ENCODE results near the gene OR2T35.

- TF ChIP-seq, protein P1, sequence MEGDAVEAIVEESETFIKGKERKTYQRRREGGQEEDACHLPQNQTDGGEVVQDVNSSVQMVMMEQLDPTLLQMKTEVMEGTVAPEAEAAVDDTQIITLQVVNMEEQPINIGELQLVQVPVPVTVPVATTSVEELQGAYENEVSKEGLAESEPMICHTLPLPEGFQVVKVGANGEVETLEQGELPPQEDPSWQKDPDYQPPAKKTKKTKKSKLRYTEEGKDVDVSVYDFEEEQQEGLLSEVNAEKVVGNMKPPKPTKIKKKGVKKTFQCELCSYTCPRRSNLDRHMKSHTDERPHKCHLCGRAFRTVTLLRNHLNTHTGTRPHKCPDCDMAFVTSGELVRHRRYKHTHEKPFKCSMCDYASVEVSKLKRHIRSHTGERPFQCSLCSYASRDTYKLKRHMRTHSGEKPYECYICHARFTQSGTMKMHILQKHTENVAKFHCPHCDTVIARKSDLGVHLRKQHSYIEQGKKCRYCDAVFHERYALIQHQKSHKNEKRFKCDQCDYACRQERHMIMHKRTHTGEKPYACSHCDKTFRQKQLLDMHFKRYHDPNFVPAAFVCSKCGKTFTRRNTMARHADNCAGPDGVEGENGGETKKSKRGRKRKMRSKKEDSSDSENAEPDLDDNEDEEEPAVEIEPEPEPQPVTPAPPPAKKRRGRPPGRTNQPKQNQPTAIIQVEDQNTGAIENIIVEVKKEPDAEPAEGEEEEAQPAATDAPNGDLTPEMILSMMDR (IDR thresholded peaks at IDR 0.05), result no peak
- TF ChIP-seq POLR2A (IDR thresholded peaks at IDR 0.05), result no peak
These were observed 51.9 kb downstream of the OR2T35 start for GRCh38 chr1:248593226-248593625.

All from lower leg skin (tissue), 3 donors.